LNCAP (cell line): ENCODE measurements around the gene MYO1E.

Source experiments
- TF ChIP-seq, protein P1 (sequence below): fragments of 450-650 bp; IDR thresholded peaks from 2 replicates; pipeline ENCODE4 v1.5.1; 2017; ENCODE audit warnings: mild to moderate bottlenecking

Gene MYO1E

DNA sequence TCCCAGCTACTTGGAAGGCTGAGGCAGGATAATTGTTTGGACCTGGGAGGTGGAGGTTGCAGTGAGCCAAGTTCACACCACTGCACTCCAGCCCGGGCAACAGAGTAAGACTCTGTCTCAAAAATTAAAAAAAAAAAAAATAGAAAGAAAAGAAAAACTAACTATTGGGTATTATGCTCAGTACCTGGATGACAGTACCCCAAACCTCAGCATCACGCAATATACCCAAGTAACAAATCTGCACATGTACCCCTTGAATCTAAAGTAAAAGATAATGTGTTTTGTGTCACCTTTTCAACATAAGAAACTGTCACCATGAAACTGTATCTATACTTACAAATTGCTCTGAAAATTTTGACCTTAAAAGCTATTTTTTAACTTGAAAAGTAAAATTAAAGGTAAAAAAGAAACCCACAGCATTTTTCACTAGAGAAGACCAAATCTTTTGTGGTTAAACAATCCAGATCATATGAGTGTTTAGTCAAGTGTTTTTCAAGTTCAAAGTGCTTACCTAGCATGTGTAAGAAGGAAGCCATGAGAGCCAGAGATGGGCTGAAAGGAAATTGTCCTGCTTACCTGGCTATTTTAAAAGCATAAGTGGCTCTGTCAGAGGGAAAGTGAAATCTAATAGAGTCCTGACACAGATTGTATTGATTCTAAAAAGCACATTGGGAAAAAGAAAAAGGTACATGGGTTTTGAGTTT, 50.5 kb downstream of the MYO1E start:
- TF ChIP-seq, protein P1, sequence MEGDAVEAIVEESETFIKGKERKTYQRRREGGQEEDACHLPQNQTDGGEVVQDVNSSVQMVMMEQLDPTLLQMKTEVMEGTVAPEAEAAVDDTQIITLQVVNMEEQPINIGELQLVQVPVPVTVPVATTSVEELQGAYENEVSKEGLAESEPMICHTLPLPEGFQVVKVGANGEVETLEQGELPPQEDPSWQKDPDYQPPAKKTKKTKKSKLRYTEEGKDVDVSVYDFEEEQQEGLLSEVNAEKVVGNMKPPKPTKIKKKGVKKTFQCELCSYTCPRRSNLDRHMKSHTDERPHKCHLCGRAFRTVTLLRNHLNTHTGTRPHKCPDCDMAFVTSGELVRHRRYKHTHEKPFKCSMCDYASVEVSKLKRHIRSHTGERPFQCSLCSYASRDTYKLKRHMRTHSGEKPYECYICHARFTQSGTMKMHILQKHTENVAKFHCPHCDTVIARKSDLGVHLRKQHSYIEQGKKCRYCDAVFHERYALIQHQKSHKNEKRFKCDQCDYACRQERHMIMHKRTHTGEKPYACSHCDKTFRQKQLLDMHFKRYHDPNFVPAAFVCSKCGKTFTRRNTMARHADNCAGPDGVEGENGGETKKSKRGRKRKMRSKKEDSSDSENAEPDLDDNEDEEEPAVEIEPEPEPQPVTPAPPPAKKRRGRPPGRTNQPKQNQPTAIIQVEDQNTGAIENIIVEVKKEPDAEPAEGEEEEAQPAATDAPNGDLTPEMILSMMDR: no peak

DNA sequence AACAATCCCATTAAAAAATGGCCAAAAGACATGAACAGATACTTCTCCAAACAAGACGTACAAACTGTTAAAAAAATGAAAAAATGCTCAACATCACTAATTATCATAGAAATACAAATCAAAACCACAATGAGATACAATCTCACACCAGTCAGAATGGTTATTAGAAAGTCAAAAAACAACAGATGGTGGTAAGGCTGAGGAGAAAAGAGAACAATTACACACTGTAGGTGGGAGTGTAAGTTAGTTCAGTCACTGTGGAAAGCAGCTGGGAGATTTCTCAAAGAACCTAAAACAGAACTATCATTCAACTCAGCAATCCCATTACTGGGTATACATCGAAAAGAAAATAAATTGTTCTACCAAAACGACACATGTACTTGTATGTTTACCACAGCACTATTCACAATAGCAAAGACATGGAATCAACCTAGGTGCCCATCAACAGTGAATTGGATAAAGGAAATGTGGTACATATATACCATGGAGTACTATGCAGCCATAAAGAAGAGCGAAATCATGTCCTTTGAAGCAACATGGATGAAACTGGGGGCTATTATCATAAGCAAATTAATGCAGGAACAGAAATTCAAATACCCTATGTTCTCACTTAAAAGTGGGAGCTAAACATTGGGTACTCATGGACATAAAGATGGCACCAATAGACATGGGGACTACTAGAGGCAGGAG, 51.5 kb downstream of the MYO1E start:
- TF ChIP-seq, protein P1: no peak

- TF ChIP-seq, protein P1: no peak
These were observed 55.5 kb downstream of the MYO1E start for GRCh38 chr15:59317211-59317610.

GRCh38 chr15:59315914-59316451, 56.7 kb downstream of the MYO1E start:
- TF ChIP-seq, protein P1: no peak

GRCh38 chr15:59313641-59314332, 58.9 kb downstream of the MYO1E start:
- TF ChIP-seq, protein P1: no peak

DNA sequence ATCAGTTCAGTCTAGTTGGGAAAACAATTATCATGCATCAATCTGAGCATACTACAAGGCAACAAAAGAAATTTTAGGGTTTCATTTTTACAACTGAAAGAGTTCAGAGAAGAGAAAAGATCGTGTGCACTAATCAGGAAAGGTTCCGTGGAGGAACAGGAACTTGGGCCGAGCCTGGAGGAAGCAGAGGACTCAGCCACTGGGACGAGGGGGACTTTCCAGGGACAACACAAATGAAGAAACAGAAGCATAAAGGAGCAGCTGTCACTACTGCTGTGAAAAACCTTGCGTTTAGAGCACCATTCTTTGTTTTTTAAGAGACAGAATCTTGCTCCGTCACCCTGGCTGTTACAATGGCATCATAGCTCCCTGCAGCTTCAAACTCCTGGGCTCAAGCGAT, 60.5 kb downstream of the MYO1E start:
- TF ChIP-seq, protein P1: no peak

- TF ChIP-seq, protein P1: no peak
These were observed 61.5 kb downstream of the MYO1E start for GRCh38 chr15:59311195-59311594.
